ENCODE measurements around the gene TIAM2.
A peak's percentile ranks its signal among the peaks of the same experiment; 100 is the strongest.
"Not testable (repeated sequence)": the region's sequence is repeated elsewhere in the genome, so short reads cannot be mapped to it uniquely, and the experiment has no call there.

Gene TIAM2

GRCh38 chr6:154991207-154991606 is 3.9 kb upstream of the TIAM2 start:
- no peak for DNase-seq (ENCODE audit: low spot score)

DNA sequence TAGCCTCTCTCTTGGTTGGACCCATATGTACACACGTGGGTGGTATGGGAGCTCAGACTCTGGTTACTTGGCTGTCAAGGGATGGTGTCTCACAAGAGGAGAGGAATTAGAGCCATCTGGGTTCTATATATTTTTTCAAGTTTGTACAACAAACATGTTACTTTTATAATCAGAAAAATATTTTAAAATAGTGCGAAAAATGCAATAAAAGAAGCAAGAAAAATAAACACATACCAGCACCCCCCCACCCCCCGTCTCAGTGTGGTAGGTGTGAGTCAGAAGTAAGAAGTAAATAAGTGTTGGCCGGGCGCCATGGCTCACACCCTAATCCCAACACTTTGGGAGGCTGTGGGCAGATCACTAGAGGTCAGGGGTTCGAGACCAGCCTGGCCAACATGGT is 2.1 kb upstream of the TIAM2 start:
- no peak for DNase-seq (ENCODE audit: low spot score)

DNA sequence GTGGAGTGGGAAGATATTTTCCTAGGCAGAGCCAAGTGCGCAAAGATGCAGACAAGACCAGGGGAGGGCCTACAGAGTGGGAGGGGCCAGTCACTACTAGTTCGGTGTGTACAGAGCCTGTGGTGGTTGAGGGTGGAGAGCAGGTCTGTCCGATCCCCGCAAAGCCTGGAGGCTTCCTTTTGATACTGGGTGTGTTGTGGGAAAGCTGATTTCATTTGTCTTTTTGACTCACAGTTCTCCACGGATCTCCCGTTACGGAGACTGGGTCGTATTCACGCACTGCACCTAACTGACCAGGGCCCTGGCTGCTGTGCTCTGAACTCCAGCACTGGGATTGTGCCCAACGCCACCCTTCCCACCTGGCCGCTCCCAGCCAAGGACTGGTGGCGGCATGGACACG is 1.4 kb upstream of the TIAM2 start:
- no peak for DNase-seq (ENCODE audit: low spot score)

GRCh38 chr6:154994836-154995253 is 270 bp upstream of the TIAM2 start:
- DNase-seq (ENCODE audit: low spot score) = no peak

DNA sequence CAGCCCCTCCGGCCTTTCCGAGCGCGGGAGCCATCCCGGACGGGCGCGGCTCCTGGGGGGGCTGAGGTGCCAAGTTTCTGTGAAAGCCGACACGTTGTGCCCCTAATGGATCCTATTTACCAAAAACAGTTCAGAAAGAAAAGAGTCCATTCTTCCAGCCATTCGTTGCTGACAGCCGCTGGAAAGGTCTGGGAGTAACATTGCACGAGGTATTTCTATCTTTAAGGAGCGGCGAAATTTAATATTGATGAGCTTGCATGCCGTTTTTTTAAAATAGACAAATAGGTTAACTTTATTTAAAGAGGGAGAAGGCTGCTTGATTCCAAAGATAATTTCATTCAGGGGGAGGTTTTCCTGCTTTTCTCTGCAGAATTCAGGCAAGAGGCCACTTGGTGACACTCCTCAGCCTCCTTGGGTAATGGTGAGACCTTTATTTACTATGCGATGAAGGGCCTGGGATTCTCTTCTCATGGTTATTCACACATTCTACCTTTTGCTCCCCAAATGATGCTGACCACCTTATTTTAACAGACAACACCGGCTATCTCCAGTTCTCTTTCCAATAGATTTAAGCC is 988 bp downstream of the TIAM2 start:
- no peak for DNase-seq (ENCODE audit: low spot score)

- DNase-seq (ENCODE audit: low spot score) = no peak
These were observed 1.8 kb downstream of the TIAM2 start for GRCh38 chr6:154996841-154997311.

DNA sequence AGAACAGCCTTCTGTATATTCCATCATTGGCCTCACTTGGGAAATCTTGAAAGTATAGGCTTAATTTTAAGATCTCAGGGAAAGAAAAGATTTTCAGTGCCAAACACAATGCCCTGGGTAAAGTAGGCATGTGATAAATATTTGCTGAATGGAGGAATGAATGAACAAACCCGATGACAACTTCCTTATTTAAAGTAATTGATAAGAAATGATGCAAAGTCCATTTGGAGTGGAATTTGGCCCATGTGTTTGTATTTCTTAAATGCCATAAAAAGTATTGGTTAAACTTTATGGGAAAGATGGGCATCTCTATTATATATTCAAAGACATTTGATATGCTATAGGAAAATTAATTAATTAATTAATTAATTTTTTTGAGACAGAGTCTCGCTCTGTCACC is 3.7 kb downstream of the TIAM2 start:
- no peak for DNase-seq (ENCODE audit: low spot score)

DNA sequence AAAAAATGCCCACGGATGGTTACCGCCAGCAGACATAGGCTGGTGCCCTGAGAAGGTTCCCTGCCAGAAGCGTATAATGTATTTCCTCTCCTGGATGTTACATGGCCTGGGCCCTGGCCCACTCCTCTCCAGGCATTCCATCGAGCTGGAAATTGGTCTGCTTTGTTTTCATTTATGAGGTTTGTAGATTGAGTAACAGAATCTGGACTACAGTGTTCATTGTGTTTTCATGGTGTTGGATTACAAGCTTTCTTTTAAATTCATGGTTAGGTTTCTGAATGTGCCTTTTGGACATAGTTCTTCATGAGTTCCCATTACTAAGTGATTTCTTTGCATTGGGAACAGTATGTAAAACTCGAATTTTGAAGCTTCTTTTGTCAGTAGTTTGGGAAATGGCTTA is 6.4 kb downstream of the TIAM2 start:
- DNase-seq (ENCODE audit: low spot score) = no peak

- no peak for DNase-seq (ENCODE audit: low spot score)
These were observed 6.8 kb downstream of the TIAM2 start for GRCh38 chr6:155001934-155002333.

- DNase-seq (ENCODE audit: low spot score) = no peak
These were observed 8.4 kb downstream of the TIAM2 start for GRCh38 chr6:155003476-155003875.

GRCh38 chr6:155004017-155004416 is 8.9 kb downstream of the TIAM2 start:
- no peak for DNase-seq (ENCODE audit: low spot score)

- no peak for DNase-seq (ENCODE audit: low spot score)
These were observed 9.7 kb downstream of the TIAM2 start for GRCh38 chr6:155004576-155005372.

DNA sequence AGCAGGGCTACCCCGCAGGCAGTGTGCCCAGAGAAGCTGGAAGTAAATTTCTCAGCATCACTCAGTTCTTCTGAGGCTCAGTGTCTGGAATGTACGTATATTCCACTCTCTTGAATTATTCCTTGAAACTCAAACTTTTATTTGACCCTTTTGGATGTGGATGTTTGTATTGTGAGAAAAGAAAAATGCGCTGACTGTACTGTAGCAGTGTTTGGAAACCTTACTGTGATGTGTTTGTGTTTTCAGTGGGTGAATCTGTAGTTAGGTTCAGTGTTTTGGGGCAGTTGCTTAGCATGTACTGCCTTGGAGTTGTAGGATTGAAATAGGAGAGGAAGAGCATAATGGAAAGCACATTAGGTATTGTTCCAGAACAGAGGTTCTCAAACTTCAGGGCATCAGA is 13.5 kb downstream of the TIAM2 start:
- no peak for DNase-seq (ENCODE audit: low spot score)

DNA sequence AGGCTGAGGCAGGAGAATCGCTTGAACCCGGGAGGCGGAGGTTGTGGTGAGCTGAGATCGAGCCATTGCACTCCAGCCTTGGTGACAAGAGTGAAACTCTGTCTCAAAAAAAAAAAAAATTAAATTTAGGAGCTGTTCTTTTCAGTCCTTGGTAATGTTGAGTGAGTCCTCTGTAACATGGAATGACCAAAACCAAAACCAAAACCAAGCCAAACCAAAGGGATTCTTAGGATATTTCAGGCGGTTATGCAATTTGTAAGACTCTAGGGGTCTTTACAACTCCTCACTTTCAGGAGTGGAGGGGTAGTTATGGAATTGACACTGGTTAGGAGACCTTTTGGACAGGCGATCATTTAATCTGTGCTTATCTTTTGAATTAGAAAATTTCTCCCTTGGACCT is 15.8 kb downstream of the TIAM2 start:
- DNase-seq (ENCODE audit: low spot score) = no peak

- DNase-seq (ENCODE audit: low spot score) = no peak
These were observed 16.7 kb downstream of the TIAM2 start for GRCh38 chr6:155011809-155012291.

GRCh38 chr6:155013457-155013876 is 18.4 kb downstream of the TIAM2 start:
- peak; percentile 60 for DNase-seq (ENCODE audit: low spot score)

- DNase-seq (ENCODE audit: low spot score) = no peak
These were observed 19.0 kb downstream of the TIAM2 start for GRCh38 chr6:155014137-155014536.

DNA sequence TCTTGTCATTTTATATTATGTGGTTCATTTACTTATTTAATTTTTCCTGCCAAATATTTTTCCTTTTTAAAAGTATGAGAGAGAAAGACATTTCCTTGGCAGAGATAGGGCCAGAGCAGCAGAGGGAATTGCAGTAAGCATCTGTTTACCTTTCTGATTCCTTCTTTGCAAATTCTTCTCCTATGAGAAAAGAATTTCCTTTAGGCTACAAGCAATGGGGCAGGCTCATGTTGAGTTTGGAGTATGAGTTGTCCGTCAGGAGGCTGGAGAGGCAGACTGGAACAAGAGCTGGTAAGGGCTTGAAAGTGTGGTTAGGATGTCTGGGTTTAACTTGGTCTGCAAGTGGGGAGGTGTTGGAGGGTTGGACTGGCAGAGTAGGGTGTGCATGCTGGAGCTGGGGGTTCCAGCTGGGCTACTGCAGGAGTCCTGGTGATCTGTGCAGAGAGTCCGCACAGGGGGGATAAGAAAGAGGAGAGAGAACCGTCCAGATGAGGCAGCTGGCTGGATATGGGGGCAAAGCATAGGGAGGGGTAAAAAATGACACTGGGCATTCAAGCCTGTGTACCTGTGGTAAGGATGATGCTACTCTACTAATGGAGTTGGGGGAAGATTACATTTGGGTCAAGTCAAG is 19.7 kb downstream of the TIAM2 start:
- DNase-seq (ENCODE audit: low spot score) = no peak

DNA sequence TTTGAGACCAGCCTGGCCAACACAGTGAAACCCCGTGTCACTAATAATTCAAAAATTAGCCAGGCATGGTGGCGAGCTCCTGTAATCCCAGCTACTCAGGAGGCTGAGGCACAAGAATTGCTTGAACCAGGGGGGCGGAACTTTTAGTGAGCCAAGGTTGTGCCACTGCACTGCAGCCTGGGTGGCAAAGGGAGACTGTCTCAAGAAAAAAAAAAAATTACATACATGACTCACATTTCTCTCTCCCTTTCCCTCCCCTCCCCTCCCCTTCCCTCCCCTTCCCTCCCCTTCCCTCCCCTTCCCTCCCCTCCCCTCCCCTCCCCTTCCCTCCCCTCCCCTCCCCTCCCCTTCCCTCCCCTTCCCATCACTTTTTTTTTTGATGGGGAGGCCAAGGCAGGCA is 23.3 kb downstream of the TIAM2 start:
- not testable (repeated sequence) for DNase-seq (ENCODE audit: low spot score)

GRCh38 chr6:155021680-155022079 is 26.6 kb downstream of the TIAM2 start:
- DNase-seq (ENCODE audit: low spot score) = no peak

DNA sequence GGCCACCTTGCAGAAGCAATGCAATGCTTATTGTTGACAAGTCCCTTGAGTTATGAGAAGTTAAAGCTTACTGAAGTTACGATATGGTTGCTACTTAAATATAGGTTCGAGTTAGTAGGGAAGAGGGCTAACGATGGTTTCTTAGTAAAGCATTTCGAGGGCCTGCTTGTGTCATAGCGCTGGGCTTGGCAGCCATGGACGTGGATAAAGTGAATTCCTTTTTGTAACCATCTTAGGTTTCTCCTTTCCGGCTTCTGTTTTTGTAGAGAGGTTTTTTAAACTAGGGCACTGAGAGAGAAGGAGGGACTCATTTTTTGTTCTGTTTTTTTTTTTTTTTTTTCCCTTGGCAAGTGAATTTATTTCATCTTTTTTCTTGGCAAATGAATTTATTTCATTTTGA is 27.6 kb downstream of the TIAM2 start:
- no peak for DNase-seq (ENCODE audit: low spot score)

DNA sequence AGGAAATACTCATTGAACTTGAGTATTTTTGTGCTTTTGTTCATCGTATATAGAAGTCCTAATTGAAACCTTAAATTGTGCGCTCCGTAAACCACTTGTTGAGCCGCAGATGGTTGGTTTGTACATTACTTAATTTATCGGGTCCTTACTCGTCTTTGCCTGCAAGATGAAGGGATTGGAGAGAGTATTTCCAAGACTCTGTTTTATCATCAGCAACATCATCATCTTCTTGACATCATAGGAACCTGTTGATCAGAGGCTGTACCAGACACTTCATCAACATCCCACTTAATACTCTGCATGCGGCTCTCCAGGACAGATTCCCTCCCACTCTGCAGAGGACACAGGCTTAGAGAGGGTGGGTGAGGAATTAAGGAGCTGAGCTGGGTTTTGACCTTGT is 28.6 kb downstream of the TIAM2 start:
- no peak for DNase-seq (ENCODE audit: low spot score)

DNA sequence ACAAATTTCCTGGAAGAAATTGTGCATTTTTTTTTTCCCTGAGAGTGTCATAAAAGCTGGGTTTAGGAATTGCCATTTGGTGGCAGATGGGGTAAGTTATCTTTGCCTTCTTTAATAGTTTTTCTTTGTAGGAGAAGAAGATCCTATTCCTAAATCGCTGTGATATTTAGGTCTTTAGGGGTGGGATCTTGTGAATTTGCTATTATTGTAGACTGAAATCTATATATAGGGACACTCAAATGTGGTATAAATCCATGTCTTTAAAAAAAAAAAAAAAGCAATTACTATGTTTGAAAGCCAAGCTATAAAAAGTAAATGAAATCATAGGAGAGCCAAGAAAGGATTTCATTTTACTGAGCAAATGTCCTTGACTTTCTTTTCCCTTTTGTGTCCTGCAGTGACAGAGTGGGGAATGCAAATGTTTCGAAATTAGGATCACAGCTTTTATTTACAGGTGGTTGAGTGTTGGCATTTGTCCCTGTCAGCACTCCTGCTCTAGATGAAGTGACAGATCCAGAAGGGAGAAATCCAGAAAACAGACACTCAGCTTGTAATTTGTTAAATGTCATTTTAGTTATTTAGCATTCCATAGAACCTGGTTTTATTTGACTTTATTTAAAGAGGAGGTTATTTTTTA is 29.4 kb downstream of the TIAM2 start:
- DNase-seq (ENCODE audit: low spot score) = no peak

Data from kidney capillary endothelial cell (primary cell).